GM23338 (cell line): ENCODE results near the gene TANGO6.

Source experiments
- CTCF ChIP-seq, 2 experiments: fragments of 200-600 bp in 1 of 2; sonication (generic) in 1 of 2; conservative IDR thresholded peaks; 2 replicates each; pipeline versions ENCODE4 v1.5.1 to v1.6.1; 2016 to 2017; ENCODE audit warnings: antibody characterized with exemption in 2 of 2, low read depth in 2 of 2, mild to moderate bottlenecking in 2 of 2, moderate library complexity in 1 of 2
- EZH2 ChIP-seq: fragments of 200-600 bp; sonication (generic); IDR thresholded peaks from one replicate; pipeline ENCODE4 v1.8.0; 2017; ENCODE audit warnings: antibody characterized with exemption, mild to moderate bottlenecking, low read depth; ENCODE audit not compliant: unreplicated experiment
- EZH2phosphoT487 ChIP-seq: fragments of 200-600 bp; sonication (generic); IDR thresholded peaks from one replicate; pipeline ENCODE4 v1.8.1; 2018; ENCODE audit warnings: antibody characterized with exemption; ENCODE audit not compliant: unreplicated experiment
- POLR2AphosphoS5 ChIP-seq: IDR thresholded peaks from 2 replicates; pipeline ENCODE4 v1.6.1; 2016; ENCODE audit warnings: antibody characterized with exemption, low read depth
- REST ChIP-seq: IDR thresholded peaks from one replicate; pipeline ENCODE4 v1.6.1; 2018; ENCODE audit warnings: antibody characterized with exemption; ENCODE audit not compliant: unreplicated experiment
- STAT1 ChIP-seq: IDR thresholded peaks from one replicate; pipeline ENCODE4 v1.6.1; 2016; ENCODE audit warnings: antibody characterized with exemption; ENCODE audit not compliant: unreplicated experiment

- no peak for TF ChIP-seq STAT1
- no peak for TF ChIP-seq EZH2phosphoT487
- no peak for TF ChIP-seq CTCF (conservative IDR thresholded peaks at IDR 0.05; ENCODE audit: low read depth in 2 of 2)
- TF ChIP-seq EZH2: no peak
- TF ChIP-seq REST: no peak
- no peak for TF ChIP-seq POLR2AphosphoS5
These were observed 79.8 kb downstream of the TANGO6 start for GRCh38 chr16:68923116-68923515.
